ENCODE measurements around the gene FAM76B.

The FAM76B gene

GRCh38 chr11:95793116-95793515, 3.5 kb upstream of the FAM76B start:
- peaks cover 10 to 18% of the 10 kb centered on the region in 2 donors for H3K4me1 ChIP-seq (ENCODE audit: control insufficient read depth in 2 of 2, insufficient read depth in 2 of 2, low read length in 2 of 2)
- no peak overlapping the region for H3K27ac ChIP-seq (ENCODE audit: low read depth in 2 of 2, low read length in 2 of 2)
- H3K9ac ChIP-seq (ENCODE audit: low read depth in 1 of 2, low read length in 2 of 2), result no peak overlapping the region
- H3K36me3 ChIP-seq (ENCODE audit: control insufficient read depth in 2 of 2, insufficient read depth in 2 of 2, low read length in 2 of 2), result no peaks in the 10 kb centered on the region
- H3K27me3 ChIP-seq (ENCODE audit: control insufficient read depth in 2 of 2, insufficient read depth in 2 of 2, low read length in 2 of 2), result no peaks in the 10 kb centered on the region
- H3K9me3 ChIP-seq (ENCODE audit: control insufficient read depth in 2 of 2, low read length in 2 of 2), result no peaks in the 10 kb centered on the region
- H3K4me3 ChIP-seq (ENCODE audit: low read length in 2 of 2), result no peak overlapping the region

- Histone ChIP-seq H3K4me1 (ENCODE audit: control insufficient read depth in 2 of 2, insufficient read depth in 2 of 2, low read length in 2 of 2) (peaks cover 12 to 18% of the 10 kb centered on the region in 2 donors), H3K9me3 (ENCODE audit: control insufficient read depth in 2 of 2, low read length in 2 of 2) (no peaks in the 10 kb centered on the region), H3K27me3 (ENCODE audit: control insufficient read depth in 2 of 2, insufficient read depth in 2 of 2, low read length in 2 of 2) (no peaks in the 10 kb centered on the region), H3K36me3 (ENCODE audit: control insufficient read depth in 2 of 2, insufficient read depth in 2 of 2, low read length in 2 of 2) (no peaks in the 10 kb centered on the region), H3K27ac (ENCODE audit: low read depth in 2 of 2, low read length in 2 of 2) (no peak overlapping the region), H3K9ac (ENCODE audit: low read depth in 1 of 2, low read length in 2 of 2) (no peak overlapping the region), H3K4me3 (ENCODE audit: low read length in 2 of 2) (no peak overlapping the region)
Observed at GRCh38 chr11:95792700-95793099, 3.1 kb upstream of the FAM76B start.

GRCh38 chr11:95792200-95792599, 2.6 kb upstream of the FAM76B start:
- peak overlapping the region in 1 of 2 donors; percentile 12 for H3K9ac ChIP-seq (ENCODE audit: low read depth in 1 of 2, low read length in 2 of 2)
- H3K4me3 ChIP-seq (ENCODE audit: low read length in 2 of 2), result peak overlapping the region in 1 of 2 donors; percentile 96

GRCh38 chr11:95791709-95792033, 2.1 kb upstream of the FAM76B start:
- H3K27ac ChIP-seq (ENCODE audit: low read depth in 2 of 2, low read length in 2 of 2), result no peak overlapping the region
- H3K4me3 ChIP-seq (ENCODE audit: low read length in 2 of 2), result peak overlapping the region; percentile 96 to 98
- H3K27me3 ChIP-seq (ENCODE audit: control insufficient read depth in 2 of 2, insufficient read depth in 2 of 2, low read length in 2 of 2), result no peaks in the 10 kb centered on the region
- peaks cover under 1 to 3% of the 10 kb centered on the region in 2 donors for H3K36me3 ChIP-seq (ENCODE audit: control insufficient read depth in 2 of 2, insufficient read depth in 2 of 2, low read length in 2 of 2)
- H3K9ac ChIP-seq (ENCODE audit: low read depth in 1 of 2, low read length in 2 of 2), result peak overlapping the region; percentile 95 to 96
- H3K9me3 ChIP-seq (ENCODE audit: control insufficient read depth in 2 of 2, low read length in 2 of 2), result no peaks in the 10 kb centered on the region
- H3K4me1 ChIP-seq (ENCODE audit: control insufficient read depth in 2 of 2, insufficient read depth in 2 of 2, low read length in 2 of 2), result peaks cover 12 to 18% of the 10 kb centered on the region in 2 donors

More at GRCh38 chr11:95792200-95792599, 2.6 kb upstream of the FAM76B start:
- Histone ChIP-seq H3K9me3 (ENCODE audit: control insufficient read depth in 2 of 2, low read length in 2 of 2) (no peaks in the 10 kb centered on the region), H3K27me3 (ENCODE audit: control insufficient read depth in 2 of 2, insufficient read depth in 2 of 2, low read length in 2 of 2) (no peaks in the 10 kb centered on the region), H3K36me3 (ENCODE audit: control insufficient read depth in 2 of 2, insufficient read depth in 2 of 2, low read length in 2 of 2) (no peaks in the 10 kb centered on the region), H3K4me1 (ENCODE audit: control insufficient read depth in 2 of 2, insufficient read depth in 2 of 2, low read length in 2 of 2) (peaks cover 12 to 18% of the 10 kb centered on the region in 2 donors), H3K27ac (ENCODE audit: low read depth in 2 of 2, low read length in 2 of 2) (no peak overlapping the region)

GRCh38 chr11:95790933-95791708, 1.5 kb upstream of the FAM76B start:
- Histone ChIP-seq H3K36me3 (ENCODE audit: control insufficient read depth in 2 of 2, insufficient read depth in 2 of 2, low read length in 2 of 2) (peaks cover 6 to 8% of the 10 kb centered on the region in 2 donors), H3K4me3 (ENCODE audit: low read length in 2 of 2) (peak overlapping the region; percentile 96 to 98), H3K4me1 (ENCODE audit: control insufficient read depth in 2 of 2, insufficient read depth in 2 of 2, low read length in 2 of 2) (peaks cover 12 to 18% of the 10 kb centered on the region in 2 donors), H3K27ac (ENCODE audit: low read depth in 2 of 2, low read length in 2 of 2) (peak overlapping the region; percentile 99 to 100), H3K9me3 (ENCODE audit: control insufficient read depth in 2 of 2, low read length in 2 of 2) (no peaks in the 10 kb centered on the region), H3K9ac (ENCODE audit: low read depth in 1 of 2, low read length in 2 of 2) (peak overlapping the region; percentile 95 to 96), H3K27me3 (ENCODE audit: control insufficient read depth in 2 of 2, insufficient read depth in 2 of 2, low read length in 2 of 2) (no peaks in the 10 kb centered on the region)

- no peaks in the 10 kb centered on the region for H3K27me3 ChIP-seq (ENCODE audit: control insufficient read depth in 2 of 2, insufficient read depth in 2 of 2, low read length in 2 of 2)
- H3K36me3 ChIP-seq (ENCODE audit: control insufficient read depth in 2 of 2, insufficient read depth in 2 of 2, low read length in 2 of 2), result peaks cover 14 to 16% of the 10 kb centered on the region in 2 donors
- H3K9ac ChIP-seq (ENCODE audit: low read depth in 1 of 2, low read length in 2 of 2), result peak within 1 kb of the TSS; percentile 95 to 96
- peak within 1 kb of the TSS; percentile 99 to 100 for H3K27ac ChIP-seq (ENCODE audit: low read depth in 2 of 2, low read length in 2 of 2)
- peaks cover 12 to 18% of the 10 kb centered on the region in 2 donors for H3K4me1 ChIP-seq (ENCODE audit: control insufficient read depth in 2 of 2, insufficient read depth in 2 of 2, low read length in 2 of 2)
- H3K4me3 ChIP-seq (ENCODE audit: low read length in 2 of 2), result peak within 1 kb of the TSS; percentile 96 to 98
- no peaks in the 10 kb centered on the region for H3K9me3 ChIP-seq (ENCODE audit: control insufficient read depth in 2 of 2, low read length in 2 of 2)
Observed at GRCh38 chr11:95790123-95790932, 746 bp upstream of the FAM76B start, which contains the start of gene CEP57. Gene CEP57 (plus strand): TSS chr11:95790498. CDS start chr11:95790699, 201 bp downstream.

- Histone ChIP-seq H3K36me3 (ENCODE audit: control insufficient read depth in 2 of 2, insufficient read depth in 2 of 2, low read length in 2 of 2) (peaks cover 23% of the 10 kb centered on the region in 2 donors), H3K4me1 (ENCODE audit: control insufficient read depth in 2 of 2, insufficient read depth in 2 of 2, low read length in 2 of 2) (peaks cover 12 to 18% of the 10 kb centered on the region in 2 donors), H3K4me3 (ENCODE audit: low read length in 2 of 2) (peak overlapping the region; percentile 96 to 98)
Observed at GRCh38 chr11:95788921-95789505, 569 bp downstream of the FAM76B start.

GRCh38 chr11:95780544-95780943, 9.0 kb downstream of the FAM76B start:
- Histone ChIP-seq H3K27ac (ENCODE audit: low read depth in 2 of 2, low read length in 2 of 2) (no peak overlapping the region), H3K4me1 (ENCODE audit: control insufficient read depth in 2 of 2, insufficient read depth in 2 of 2, low read length in 2 of 2) (no peaks in the 10 kb centered on the region), H3K36me3 (ENCODE audit: control insufficient read depth in 2 of 2, insufficient read depth in 2 of 2, low read length in 2 of 2) (peaks cover 54 to 62% of the 10 kb centered on the region in 2 donors), H3K9me3 (ENCODE audit: control insufficient read depth in 2 of 2, low read length in 2 of 2) (no peaks in the 10 kb centered on the region), H3K27me3 (ENCODE audit: control insufficient read depth in 2 of 2, insufficient read depth in 2 of 2, low read length in 2 of 2) (no peaks in the 10 kb centered on the region), H3K4me3 (ENCODE audit: low read length in 2 of 2) (no peak overlapping the region), H3K9ac (ENCODE audit: low read depth in 1 of 2, low read length in 2 of 2) (no peak overlapping the region)

More at GRCh38 chr11:95788921-95789505, 569 bp downstream of the FAM76B start:
- no peaks in the 10 kb centered on the region for H3K9me3 ChIP-seq (ENCODE audit: control insufficient read depth in 2 of 2, low read length in 2 of 2)
- no peaks in the 10 kb centered on the region for H3K27me3 ChIP-seq (ENCODE audit: control insufficient read depth in 2 of 2, insufficient read depth in 2 of 2, low read length in 2 of 2)
- peak overlapping the region; percentile 82 to 96 for H3K9ac ChIP-seq (ENCODE audit: low read depth in 1 of 2, low read length in 2 of 2)
- H3K27ac ChIP-seq (ENCODE audit: low read depth in 2 of 2, low read length in 2 of 2), result peak overlapping the region; percentile 99 to 100

GRCh38 chr11:95778699-95779098, 10.9 kb downstream of the FAM76B start:
- Histone ChIP-seq H3K9ac (ENCODE audit: low read depth in 1 of 2, low read length in 2 of 2) (no peak overlapping the region), H3K4me1 (ENCODE audit: control insufficient read depth in 2 of 2, insufficient read depth in 2 of 2, low read length in 2 of 2) (no peaks in the 10 kb centered on the region), H3K36me3 (ENCODE audit: control insufficient read depth in 2 of 2, insufficient read depth in 2 of 2, low read length in 2 of 2) (peaks cover 54 to 64% of the 10 kb centered on the region in 2 donors)

More at GRCh38 chr11:95778699-95779098, 10.9 kb downstream of the FAM76B start:
- Histone ChIP-seq H3K27me3 (ENCODE audit: control insufficient read depth in 2 of 2, insufficient read depth in 2 of 2, low read length in 2 of 2) (no peaks in the 10 kb centered on the region), H3K27ac (ENCODE audit: low read depth in 2 of 2, low read length in 2 of 2) (no peak overlapping the region), H3K9me3 (ENCODE audit: control insufficient read depth in 2 of 2, low read length in 2 of 2) (no peaks in the 10 kb centered on the region), H3K4me3 (ENCODE audit: low read length in 2 of 2) (no peak overlapping the region)
